K562 (cell line): ENCODE results near the gene TNFAIP3. TPM values are rescaled to one million over a fixed set of nuclear protein-coding genes. Genes with fewer than 3 reads are reported as not detected.

Experiments used
- AFF1 ChIP-seq, 2 experiments: fragments of 450-650 bp; IDR thresholded peaks; 2 replicates each; pipeline ENCODE4 v1.6.1; 2018; ENCODE audit warnings: mild to moderate bottlenecking in 2 of 2, low read depth in 1 of 2; ENCODE audit not compliant: partially characterized antibody in 2 of 2
- ARID4B ChIP-seq: sonication (generic); formaldehyde crosslinking; IDR thresholded peaks from 2 replicates; pipeline ENCODE4 v1.8.0; 2022; ENCODE audit warnings: mild to moderate bottlenecking, missing genetic modification reagents
- CBFA2T3 ChIP-seq: fragments of 450-650 bp; IDR thresholded peaks from 2 replicates; pipeline ENCODE4 v1.6.1; 2017
- NFE2 ChIP-seq: IDR thresholded peaks from 2 replicates; pipeline ENCODE4 v1.6.1; 2014; ENCODE audit warnings: antibody characterized with exemption, low read depth
- NKRF ChIP-seq: fragments of 450-650 bp; IDR thresholded peaks from 2 replicates; pipeline ENCODE4 v1.6.1; 2016; ENCODE audit warnings: borderline replicate concordance
- TAF1 ChIP-seq: IDR thresholded peaks from 2 replicates; pipeline ENCODE4 v1.6.1; 2011; ENCODE audit warnings: mild to moderate bottlenecking, low read length, moderate library complexity; ENCODE audit not compliant: insufficient read depth, control insufficient read depth, severe bottlenecking; ENCODE audit errors: extremely low read depth
- TRIM28 ChIP-seq: fragments of 450-650 bp; IDR thresholded peaks from 2 replicates; pipeline ENCODE4 v1.6.1; 2017
- ZNF12 ChIP-seq: sonication (generic); formaldehyde crosslinking; IDR thresholded peaks from 2 replicates; pipeline ENCODE4 v1.4.0; 2020; ENCODE audit warnings: mild to moderate bottlenecking, missing genetic modification reagents
- polyA plus RNA-seq, 8 experiments: library from polyadenylated mRNA; depleted of rRNA in 4 of 8; stranded (reverse) in 5 of 8; unstranded in 3 of 8; fragments of >200 nt; fragmentation: Nextera tagmentation in 2 of 8; fragmentation: Illumina TruSeq in 1 of 8; extraction: Ambion mirVana in 2 of 8; extraction: Trizol in 1 of 8; gene quantifications; 2 replicates each; pipeline versions ENCODE4 v1.2.1 to v1.2.3, GENCODE V29; 2011 to 2014; ENCODE audit warnings: inconsistent platforms in 1 of 8, missing spikeins in 1 of 8
- total RNA-seq, 7 experiments: library from RNA; depleted of rRNA in 6 of 7; stranded (reverse); fragments of >200 nt in 6 of 7; fragmentation: Illumina TruSeq in 2 of 7; extraction: Trizol in 2 of 7; gene quantifications; 2 replicates each; pipeline versions ENCODE4 v1.2.1 to v1.2.3, GENCODE V29; 2011 to 2021; ENCODE audit warnings: low replicate concordance in 1 of 7
- TF ChIP-seq, protein P1 (sequence below): IDR thresholded peaks from 3 replicates; pipeline ENCODE4 v1.6.1; 2011; ENCODE audit warnings: borderline replicate concordance, mild to moderate bottlenecking, moderate library complexity; ENCODE audit not compliant: insufficient read length; ENCODE audit errors: extremely low read depth
- TF ChIP-seq, protein P2 (sequence below), 2 experiments: fragments of 450-650 bp in 1 of 2; sonication (generic) in 1 of 2; formaldehyde crosslinking in 1 of 2; IDR thresholded peaks in 1 of 2; conservative IDR thresholded peaks in 1 of 2; 2 replicates each; pipeline versions ENCODE4 v1.6.1 to v1.8.1; 2016 to 2023; ENCODE audit warnings: mild to moderate bottlenecking in 2 of 2, moderate library complexity in 2 of 2, inconsistent platforms in 1 of 2, missing genetic modification reagents in 1 of 2

The TNFAIP3 gene
- total and polyA plus RNA-seq, 9 of the 15 experiments (the other 6 are each of a cell fraction or from before 2014, with no cell fraction given), result 0.79 to 17.0 (median 6.4) TPM

DNA sequence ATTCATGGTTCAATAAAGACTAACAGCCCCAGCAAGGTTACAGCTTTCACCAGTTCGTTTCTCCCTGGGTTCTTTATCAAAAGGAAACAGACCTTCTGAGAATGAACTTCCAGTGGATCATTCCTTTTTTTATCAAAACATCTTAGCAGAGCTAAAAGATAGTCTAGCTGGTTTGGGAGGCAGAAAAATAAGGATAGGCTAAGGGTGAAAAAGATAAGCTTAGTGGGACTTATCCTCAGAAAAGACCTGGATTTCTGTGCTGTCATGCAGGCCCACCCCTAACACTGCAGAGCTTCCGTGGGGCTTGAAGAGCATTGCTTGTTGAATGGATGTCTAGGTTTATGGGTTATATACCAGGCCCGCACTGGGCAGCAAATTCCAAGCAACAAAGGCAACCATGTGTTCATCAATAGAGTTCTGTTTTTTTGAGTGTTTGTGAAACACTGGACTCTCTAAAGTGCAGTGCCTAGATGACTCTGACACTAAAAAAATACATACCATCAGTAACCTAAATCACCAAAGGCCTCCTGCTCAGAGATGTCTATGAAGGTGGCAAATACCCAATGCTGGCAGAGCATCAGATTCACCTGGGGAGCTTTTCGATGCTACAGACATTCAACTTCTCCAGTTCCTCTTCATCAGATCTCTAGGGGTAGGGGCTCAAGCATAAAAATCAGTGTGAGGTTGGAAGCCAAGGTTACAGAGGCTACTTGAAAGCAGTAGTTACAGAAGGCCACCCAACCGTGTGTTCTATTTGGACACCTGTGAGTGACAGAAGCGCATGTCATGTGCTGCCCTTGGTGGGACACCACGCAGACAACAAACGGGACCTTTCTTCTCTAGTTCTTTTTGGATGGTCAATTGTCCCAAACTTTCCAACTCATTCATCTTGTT, 53.0 kb downstream of the TNFAIP3 start (continued):
- TF ChIP-seq, protein P1, sequence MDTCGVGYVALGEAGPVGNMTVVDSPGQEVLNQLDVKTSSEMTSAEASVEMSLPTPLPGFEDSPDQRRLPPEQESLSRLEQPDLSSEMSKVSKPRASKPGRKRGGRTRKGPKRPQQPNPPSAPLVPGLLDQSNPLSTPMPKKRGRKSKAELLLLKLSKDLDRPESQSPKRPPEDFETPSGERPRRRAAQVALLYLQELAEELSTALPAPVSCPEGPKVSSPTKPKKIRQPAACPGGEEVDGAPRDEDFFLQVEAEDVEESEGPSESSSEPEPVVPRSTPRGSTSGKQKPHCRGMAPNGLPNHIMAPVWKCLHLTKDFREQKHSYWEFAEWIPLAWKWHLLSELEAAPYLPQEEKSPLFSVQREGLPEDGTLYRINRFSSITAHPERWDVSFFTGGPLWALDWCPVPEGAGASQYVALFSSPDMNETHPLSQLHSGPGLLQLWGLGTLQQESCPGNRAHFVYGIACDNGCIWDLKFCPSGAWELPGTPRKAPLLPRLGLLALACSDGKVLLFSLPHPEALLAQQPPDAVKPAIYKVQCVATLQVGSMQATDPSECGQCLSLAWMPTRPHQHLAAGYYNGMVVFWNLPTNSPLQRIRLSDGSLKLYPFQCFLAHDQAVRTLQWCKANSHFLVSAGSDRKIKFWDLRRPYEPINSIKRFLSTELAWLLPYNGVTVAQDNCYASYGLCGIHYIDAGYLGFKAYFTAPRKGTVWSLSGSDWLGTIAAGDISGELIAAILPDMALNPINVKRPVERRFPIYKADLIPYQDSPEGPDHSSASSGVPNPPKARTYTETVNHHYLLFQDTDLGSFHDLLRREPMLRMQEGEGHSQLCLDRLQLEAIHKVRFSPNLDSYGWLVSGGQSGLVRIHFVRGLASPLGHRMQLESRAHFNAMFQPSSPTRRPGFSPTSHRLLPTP, result no peak
- TF ChIP-seq ARID4B (CRISPR knock-in tag) (no peak), AFF1 (IDR thresholded peaks at IDR 0.05; ENCODE audit: low read depth in 1 of 2, partially characterized antibody in 2 of 2) (peak; percentile 64 to 71), ZNF12 (CRISPR knock-in tag) (no peak), TRIM28 (no peak), CBFA2T3 (peak; percentile 87), TAF1 (no peak), NKRF (no peak), NFE2 (no peak; the same call in 1 of the 2 replicates)
- TF ChIP-seq, protein P2, sequence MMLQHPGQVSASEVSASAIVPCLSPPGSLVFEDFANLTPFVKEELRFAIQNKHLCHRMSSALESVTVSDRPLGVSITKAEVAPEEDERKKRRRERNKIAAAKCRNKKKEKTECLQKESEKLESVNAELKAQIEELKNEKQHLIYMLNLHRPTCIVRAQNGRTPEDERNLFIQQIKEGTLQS (IDR thresholded peaks at IDR 0.05), result no peak
- TF ChIP-seq, protein P2 (CRISPR knock-in tag; conservative IDR thresholded peaks at IDR 0.05), result no peak
